Endothelial cell of umbilical vein (primary cell): ENCODE data around the gene CSTA. TPM values are rescaled to one million over a fixed set of nuclear protein-coding genes. Genes with fewer than 3 reads are reported as not detected.

Experiments
- BruUV-seq: library from RNA; stranded (reverse); fragments of 400-500 nt; replicated peaks from 2 replicates; lab custom pipeline; 2021; lab: Mats Ljungman, UMichigan
- CTCF ChIA-PET: fragments of 300-600, 350-600 bp; sonication (Branson Sonifier 250); formaldehyde crosslinking; loops from one replicate; lab custom pipeline; 2021; ENCODE audit warnings: antibody characterized with exemption, inconsistent platforms; lab: Charles Lee
- POLR2A ChIA-PET: fragments of 300-600, 350-600 bp; sonication (Branson Sonifier 250); formaldehyde crosslinking; loops from one replicate; lab custom pipeline; 2021; ENCODE audit warnings: antibody characterized with exemption, inconsistent platforms; lab: Charles Lee
- DNase-seq: peaks from one replicate; pipeline ENCODE4 v3.0.0-alpha.2; 2011; ENCODE audit warnings: low read depth, low spot score
- FAIRE-seq: peaks from 2 replicates; lab custom pipeline; 2011; peaks lifted over from hg19 to GRCh38; lab: Jason Lieb, UNC
- H2AFZ ChIP-seq: 2 replicates; pipeline ENCODE4 v1.6.0; 2012; ENCODE audit warnings: low read depth, low read length, control low read depth, inconsistent platforms
- H3K27ac ChIP-seq: 2 replicates; pipeline ENCODE4 v1.5.1; 2011; ENCODE audit warnings: low read depth, mild to moderate bottlenecking, control low read depth, low read length, moderate library complexity; ENCODE audit not compliant: insufficient read depth
- H3K27me3 ChIP-seq, 2 experiments: 2 replicates each; pipeline versions ENCODE4 v1.6.0 to v1.6.1; 2011; ENCODE audit warnings: low read length in 2 of 2, mixed read lengths in 1 of 2; ENCODE audit not compliant: control insufficient read depth in 2 of 2, insufficient read depth in 2 of 2
- H3K36me3 ChIP-seq, 2 experiments: 2 replicates in 1 of 2; 3 replicates in 1 of 2; pipeline ENCODE4 v1.5.1; 2011; ENCODE audit warnings: low read length in 2 of 2, mild to moderate bottlenecking in 1 of 2, moderate library complexity in 1 of 2; ENCODE audit not compliant: control insufficient read depth in 2 of 2, insufficient read depth in 2 of 2; ENCODE audit errors: extremely low read depth in 1 of 2
- H3K4me1 ChIP-seq: 3 replicates; pipeline ENCODE4 v1.5.1; 2011; ENCODE audit warnings: mild to moderate bottlenecking, low read length; ENCODE audit not compliant: control insufficient read depth, insufficient read depth; ENCODE audit errors: extremely low read depth
- H3K4me2 ChIP-seq: 2 replicates; pipeline ENCODE4 v1.6.1; 2011; ENCODE audit warnings: low read length, control low read depth, mixed read lengths; ENCODE audit not compliant: insufficient read depth
- H3K4me3 ChIP-seq, 3 experiments: fragments of 200-600 bp in 1 of 3; sonication (generic), shearing (Covaris generic) in 1 of 3; replicated peaks in 1 of 3; 2 replicates each; pipeline ENCODE4 v1.5.1; 2011 to 2016; ENCODE audit warnings: control low read depth in 3 of 3, low read length in 3 of 3, mild to moderate bottlenecking in 2 of 3, inconsistent platforms in 1 of 3, low read depth in 1 of 3, moderate library complexity in 1 of 3; ENCODE audit not compliant: insufficient read depth in 1 of 3
- H3K79me2 ChIP-seq: 2 replicates; pipeline ENCODE4 v1.6.0; 2012; ENCODE audit warnings: low read length, inconsistent platforms; ENCODE audit not compliant: control insufficient read depth, insufficient read depth
- H3K9ac ChIP-seq: replicated peaks from 2 replicates; pipeline ENCODE3; 2011; ENCODE audit warnings: low read length, control low read depth; ENCODE audit not compliant: insufficient read depth; ENCODE audit errors: extremely low read depth
- H3K9me1 ChIP-seq: replicated peaks from 3 replicates; pipeline ENCODE4 v1.6.0; 2011; ENCODE audit warnings: mild to moderate bottlenecking, low read length; ENCODE audit not compliant: control insufficient read depth, insufficient read depth; ENCODE audit errors: extremely low read depth
- H3K9me3 ChIP-seq: replicated peaks from 2 replicates; pipeline ENCODE4 v1.5.1; 2012; ENCODE audit warnings: low read length, inconsistent platforms; ENCODE audit not compliant: control insufficient read depth, insufficient read depth
- H4K20me1 ChIP-seq: replicated peaks from 2 replicates; pipeline ENCODE3; 2011; ENCODE audit warnings: mild to moderate bottlenecking, low read length; ENCODE audit not compliant: control insufficient read depth, insufficient read depth; ENCODE audit errors: extremely low read depth
- EZH2 ChIP-seq: IDR thresholded peaks from 2 replicates; pipeline ENCODE4 v1.6.1; 2012; ENCODE audit warnings: borderline replicate concordance, low read depth, mild to moderate bottlenecking, moderate library complexity, low read length, inconsistent platforms; ENCODE audit not compliant: severe bottlenecking
- FOS ChIP-seq: IDR thresholded peaks from 2 replicates; pipeline ENCODE4 v1.6.1; 2011; ENCODE audit warnings: mild to moderate bottlenecking, low read length, moderate library complexity, borderline replicate concordance; ENCODE audit not compliant: insufficient read depth
- JUN ChIP-seq: IDR thresholded peaks from 2 replicates; pipeline ENCODE4 v1.6.1; 2011; ENCODE audit warnings: borderline replicate concordance, low read depth; ENCODE audit not compliant: insufficient read length, insufficient read depth
- POLR2AphosphoS5 ChIP-seq: IDR thresholded peaks from 2 replicates; pipeline ENCODE4 v1.6.1; 2012; ENCODE audit warnings: low read depth, mild to moderate bottlenecking, control low read depth, low read length, moderate library complexity; ENCODE audit not compliant: insufficient read depth
- dilution Hi-C: fragments of 300-500 bp; cut with MboI; formaldehyde crosslinking; loops from one replicate; pipeline ENCODE4 v1.15.0; 2019; ENCODE audit warnings: low sequenced_read_pairs; ENCODE audit not compliant: extremely low pct_ligation_motif_present
- intact Hi-C: fragments of 100-400 bp; cut with micrococcal nuclease; formaldehyde crosslinking; loops from one replicate; pipeline ENCODE4 v1.10.0; 2022
- polyA plus RNA-seq, 4 experiments: library from polyadenylated mRNA; depleted of rRNA in 3 of 4; stranded (reverse) in 3 of 4; unstranded in 1 of 4; fragments of >200 nt; gene quantifications; 2 replicates each; pipeline versions ENCODE4 v1.2.1 to v1.2.3, GENCODE V29; 2011 to 2012; ENCODE audit warnings: missing spikeins in 1 of 4
- total RNA-seq: library from RNA; stranded (reverse); gene quantifications from 2 replicates; pipeline ENCODE4 v1.2.3, GENCODE V29; 2021

CSTA gene
- total and polyA plus RNA-seq, 2 donors (not counting 3 experiments of a cell fraction or from before 2014, with no cell fraction given): not detected

- H3K79me2 ChIP-seq: no peaks in the 10 kb centered on the region
- FAIRE-seq: no peak
- H3K9me3 ChIP-seq: no peaks in the 10 kb centered on the region
- no peaks in the 10 kb centered on the region for H4K20me1 ChIP-seq
- H3K4me3 ChIP-seq: no peak overlapping the region
- H3K36me3 ChIP-seq: no peaks in the 10 kb centered on the region
- H3K27me3 ChIP-seq: no peaks in the 10 kb centered on the region
- H3K4me2 ChIP-seq: no peak overlapping the region
- intact Hi-C loops (no loop called here), dilution Hi-C loops (no loop called here)
- TF ChIP-seq JUN (no peak), FOS (no peak), POLR2AphosphoS5 (no peak)
- ChIA-PET POLR2A (no interaction called here), CTCF (no interaction called here)
- DNase-seq: no peak
- no peak overlapping the region for H3K9ac ChIP-seq
- no peak overlapping the region for H3K27ac ChIP-seq
- H2AFZ ChIP-seq: no peak overlapping the region
- no TSS peak for BruUV-seq
- H3K4me1 ChIP-seq: no peaks in the 10 kb centered on the region
- H3K9me1 ChIP-seq: no peaks in the 10 kb centered on the region
These were observed 17.8 kb downstream of the CSTA start for GRCh38 chr3:122342803-122343202.

DNA sequence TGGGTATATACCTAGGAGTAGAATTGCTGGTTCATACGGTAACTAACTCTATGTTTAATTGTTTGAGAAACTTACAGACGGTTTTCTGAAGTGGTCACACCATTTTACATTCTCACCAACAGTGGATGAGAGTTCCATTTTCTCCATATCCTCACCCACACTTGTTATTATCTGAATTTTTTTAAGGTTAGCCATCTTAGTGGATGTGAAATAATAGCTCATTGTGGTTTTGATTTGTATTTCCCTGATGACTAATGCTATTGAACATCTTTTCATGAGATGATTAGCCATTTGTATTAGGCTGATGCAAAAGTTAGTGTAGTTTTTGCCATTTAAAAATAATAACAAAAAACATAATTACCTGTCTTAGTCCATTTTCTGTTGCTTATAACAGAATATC is 18.6 kb downstream of the CSTA start:
- no peaks in the 10 kb centered on the region for H3K79me2 ChIP-seq
- FAIRE-seq (no peak), DNase-seq (no peak)
- TF ChIP-seq EZH2: no peak
- TF ChIP-seq POLR2AphosphoS5: no peak
- no peaks in the 10 kb centered on the region for H3K9me3 ChIP-seq
- no peak overlapping the region for H2AFZ ChIP-seq
- H4K20me1 ChIP-seq: no peaks in the 10 kb centered on the region
- BruUV-seq: no TSS peak
- H3K4me3 ChIP-seq: no peak overlapping the region
- H3K4me2 ChIP-seq: no peak overlapping the region
- no peaks in the 10 kb centered on the region for H3K9me1 ChIP-seq
- ChIA-PET POLR2A (no interaction called here), CTCF (no interaction called here)
- no peaks in the 10 kb centered on the region for H3K36me3 ChIP-seq
- H3K4me1 ChIP-seq: no peaks in the 10 kb centered on the region
- no peak overlapping the region for H3K27ac ChIP-seq
- intact Hi-C loops: no loop called here
- no peak overlapping the region for H3K9ac ChIP-seq
- H3K27me3 ChIP-seq: no peaks in the 10 kb centered on the region
- dilution Hi-C loops: no loop called here
